Left renal pelvis (tissue), 4 donors: ENCODE data around the gene CASKIN2. TPM values are rescaled to one million over a fixed set of nuclear protein-coding genes. Genes with fewer than 3 reads are reported as not detected.
A peak's percentile ranks its signal among the peaks of the same experiment; 100 is the strongest.

ENCODE experiments used
- DNase-seq, 4 donors: peaks; one replicate each; pipeline ENCODE4 v3.0.0-alpha.2; 2013; ENCODE audit warnings: low read depth in 4 of 4, low spot score in 3 of 4
- polyA plus RNA-seq, 4 donors: library from polyadenylated mRNA; unstranded; fragments of 120-200 nt; gene quantifications; one replicate each; pipeline ENCODE4 v1.2.1, GENCODE V29; 2013; ENCODE audit not compliant: insufficient read length in 4 of 4

Gene CASKIN2
- polyA plus RNA-seq, 4 donors: 22.5 to 34.6 (median 30.5) TPM

DNA sequence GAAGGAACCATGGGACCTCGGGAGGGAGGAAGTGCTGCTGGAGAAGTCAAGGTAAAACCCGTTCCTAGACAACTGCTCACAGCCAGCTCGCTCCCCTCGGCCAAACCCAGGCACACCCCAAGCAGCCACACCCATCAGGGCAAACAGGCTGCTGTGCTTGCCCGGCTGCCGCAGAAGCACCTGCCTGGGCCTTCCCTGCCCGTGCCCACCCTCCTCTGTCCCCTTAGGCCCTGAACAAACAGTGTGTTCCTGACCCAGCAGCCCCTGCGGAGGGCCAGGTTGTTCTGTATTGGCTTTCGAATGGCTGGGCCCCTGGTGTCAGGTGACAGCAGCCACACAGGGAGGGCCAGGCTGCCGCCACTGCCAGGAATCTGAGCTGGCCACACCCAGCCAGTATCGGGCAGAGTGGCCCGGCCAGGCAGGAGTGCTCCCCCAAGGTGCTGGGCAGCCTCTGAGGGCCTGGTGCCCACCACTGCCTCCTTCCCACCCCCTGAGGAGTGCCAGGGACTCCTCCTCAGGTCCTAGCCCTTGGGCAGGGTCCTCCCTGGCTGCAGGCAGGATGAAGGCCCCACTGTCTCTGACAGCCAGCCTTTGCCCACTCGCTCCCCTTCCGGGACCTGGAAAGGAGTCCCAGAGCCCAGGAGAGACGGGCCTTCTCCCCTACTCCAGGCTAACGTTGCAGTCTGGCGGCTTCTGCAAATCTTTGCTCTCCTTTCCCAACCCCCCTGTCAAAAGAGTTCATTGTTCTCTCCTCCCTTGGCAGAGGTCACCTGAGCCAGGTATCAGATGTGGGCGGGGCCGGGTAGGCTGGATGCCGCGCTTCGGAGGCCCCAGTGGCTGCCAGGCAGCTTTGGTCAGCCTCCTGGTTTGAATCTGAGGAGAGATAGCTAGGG, 34.2 kb upstream of the CASKIN2 start:
- DNase-seq: peak in 1 of 4 donors; percentile 73

DNA sequence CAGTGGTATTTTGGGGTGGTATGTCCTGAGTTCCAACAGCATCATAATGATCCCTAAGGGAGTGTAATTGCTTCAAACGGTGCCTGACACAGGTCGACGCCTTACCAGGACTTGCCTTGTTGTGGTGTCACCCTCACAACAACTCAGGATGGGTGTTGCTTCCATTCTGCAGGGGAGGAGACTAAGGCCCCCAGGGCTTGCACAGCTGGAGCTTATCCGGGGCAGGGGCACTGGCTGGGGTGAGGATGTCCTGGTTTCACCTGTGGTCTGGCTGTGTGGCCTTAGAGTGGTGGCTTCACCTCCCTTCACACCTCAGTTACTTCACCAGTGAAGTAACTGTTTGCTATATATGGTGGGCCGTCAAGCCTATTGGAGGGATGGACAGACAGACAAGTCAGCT, 33.5 kb upstream of the CASKIN2 start:
- DNase-seq: no peak

DNA sequence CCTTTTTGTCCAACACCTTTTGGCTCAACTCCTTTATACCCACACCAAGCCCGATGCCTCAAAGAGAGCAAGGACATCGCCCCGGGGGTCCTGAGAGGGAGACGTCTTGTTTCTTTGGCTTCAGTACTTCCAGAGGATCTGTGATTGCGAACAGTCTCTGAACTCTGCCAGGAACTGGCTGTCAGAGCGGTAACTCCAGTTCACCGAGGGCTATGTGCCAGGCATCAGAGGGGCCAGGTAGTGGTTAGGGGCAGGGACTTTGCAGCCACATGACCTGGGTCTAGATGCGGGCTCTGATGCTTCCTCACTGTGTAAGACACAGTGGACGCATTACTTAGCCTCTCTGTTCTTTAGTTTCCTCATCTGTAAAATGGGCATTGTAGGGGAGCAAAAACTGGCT, 31.8 kb upstream of the CASKIN2 start:
- no peak for DNase-seq

DNA sequence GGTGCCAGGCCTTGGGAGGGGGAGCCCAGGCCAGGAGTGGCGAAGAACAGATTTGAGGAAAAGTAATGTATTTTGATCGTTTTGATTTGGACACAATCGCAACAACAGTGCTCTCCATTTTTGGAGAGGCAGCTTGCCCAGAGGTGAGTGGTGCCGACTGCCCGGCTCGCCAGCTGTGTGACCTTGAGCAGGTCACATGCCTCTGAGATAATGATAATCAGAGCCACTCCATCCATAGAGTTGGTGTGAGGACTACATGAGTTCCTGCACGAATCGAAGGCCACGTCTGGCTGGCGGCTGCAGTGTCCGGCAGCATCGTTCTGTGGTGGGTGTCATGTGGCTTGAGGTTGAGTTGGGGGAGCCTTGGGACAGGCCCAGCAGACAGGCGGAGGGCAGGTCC, 30.8 kb upstream of the CASKIN2 start:
- no peak for DNase-seq

DNA sequence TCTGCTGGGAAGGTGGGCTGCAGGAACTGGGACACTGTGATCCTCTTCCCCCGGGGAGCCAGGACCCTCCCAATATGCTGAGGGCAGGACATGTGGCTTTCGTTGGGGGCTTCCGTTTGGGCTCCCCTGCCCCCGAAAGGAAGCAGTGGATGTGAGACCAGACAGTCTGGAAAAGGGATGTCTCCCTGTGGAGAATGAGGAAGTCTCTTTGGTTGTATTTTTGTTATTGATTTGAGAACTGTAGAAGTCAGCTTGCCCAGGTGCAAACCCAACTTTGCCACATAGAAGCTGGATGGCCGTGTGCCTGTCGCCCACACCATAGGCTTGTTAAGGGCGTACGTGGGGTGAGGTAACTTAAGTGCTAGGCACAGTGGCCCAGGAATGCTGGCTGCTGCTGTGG, 28.9 kb upstream of the CASKIN2 start:
- no peak for DNase-seq

DNA sequence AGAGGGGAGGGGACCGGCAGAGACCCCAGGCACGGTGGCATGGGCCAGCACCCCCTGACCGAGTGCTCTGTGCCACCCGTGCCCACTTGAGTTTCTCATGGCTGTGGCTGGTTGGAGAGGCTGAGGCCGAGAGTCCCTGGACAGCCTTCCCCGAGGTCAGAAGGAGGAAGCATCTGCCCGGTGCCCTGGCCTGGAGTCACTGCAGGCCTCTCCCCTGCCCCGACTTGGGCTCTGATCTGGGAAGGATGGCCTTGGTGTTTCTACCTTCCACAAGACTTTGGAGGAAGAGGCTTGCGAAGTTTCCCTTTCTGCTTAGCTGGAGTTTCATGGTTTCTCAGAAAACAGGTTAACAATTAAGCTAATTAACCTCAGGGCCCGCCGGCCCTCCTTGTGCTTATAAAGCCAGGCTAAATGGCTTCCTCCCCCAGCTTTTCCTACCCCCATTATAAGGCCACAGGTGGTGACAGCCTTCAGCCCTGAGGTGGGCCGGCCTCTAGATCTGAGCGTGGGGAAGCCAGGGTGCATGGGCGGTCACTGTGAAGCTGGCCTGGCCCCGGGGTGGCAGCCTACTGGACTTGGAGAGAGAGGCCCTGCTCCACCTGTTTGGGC, 27.5 kb upstream of the CASKIN2 start:
- DNase-seq: no peak

DNA sequence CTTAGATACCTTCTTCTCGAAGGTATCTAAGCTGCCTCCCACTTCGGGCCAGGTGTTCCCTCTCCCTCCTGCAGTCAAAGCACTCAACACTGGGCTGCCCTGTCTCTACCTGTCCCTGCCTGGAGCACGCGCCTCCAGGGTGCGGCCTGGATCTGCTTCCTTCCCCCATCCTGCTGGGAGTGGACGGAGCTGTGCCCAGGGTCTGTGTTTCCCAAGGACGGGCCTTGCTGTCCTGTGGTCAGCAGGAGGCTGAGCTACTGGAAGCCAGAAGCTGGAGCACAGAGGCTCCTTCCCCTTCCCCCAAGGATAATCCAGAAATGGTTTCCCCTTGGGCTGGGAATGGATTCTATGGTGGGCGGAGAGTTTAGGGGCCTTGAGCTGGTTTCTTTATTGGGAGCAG, 26.9 kb upstream of the CASKIN2 start:
- DNase-seq: no peak

DNA sequence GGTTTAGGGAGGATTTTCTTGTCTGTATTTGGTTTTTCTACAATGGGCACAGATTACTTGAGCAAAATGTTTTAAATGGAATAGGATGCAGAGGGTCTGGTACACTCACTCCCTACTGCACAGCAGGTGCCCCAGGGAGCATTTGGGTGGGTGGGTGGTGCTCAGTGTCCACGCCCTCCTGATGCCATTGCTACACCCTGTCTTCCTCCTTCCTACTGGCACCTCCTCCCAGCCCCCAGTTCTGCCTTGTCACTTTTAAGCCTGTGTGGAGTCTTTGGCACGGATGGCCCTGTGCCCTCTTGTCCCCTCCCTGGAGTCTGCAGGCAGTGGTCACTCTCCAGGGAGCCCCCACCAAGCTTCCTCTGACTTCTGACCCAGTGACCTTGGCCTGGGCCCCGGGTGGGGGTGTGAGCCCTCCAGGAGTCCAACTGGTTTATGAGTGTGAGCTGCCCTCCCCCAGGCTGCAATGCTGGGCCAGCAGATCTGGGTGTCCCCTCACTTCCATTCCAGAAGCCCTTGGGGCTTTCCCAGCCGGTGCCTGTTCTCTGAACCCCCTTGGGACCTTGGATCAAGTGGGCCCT, 25.7 kb upstream of the CASKIN2 start:
- DNase-seq: no peak

DNA sequence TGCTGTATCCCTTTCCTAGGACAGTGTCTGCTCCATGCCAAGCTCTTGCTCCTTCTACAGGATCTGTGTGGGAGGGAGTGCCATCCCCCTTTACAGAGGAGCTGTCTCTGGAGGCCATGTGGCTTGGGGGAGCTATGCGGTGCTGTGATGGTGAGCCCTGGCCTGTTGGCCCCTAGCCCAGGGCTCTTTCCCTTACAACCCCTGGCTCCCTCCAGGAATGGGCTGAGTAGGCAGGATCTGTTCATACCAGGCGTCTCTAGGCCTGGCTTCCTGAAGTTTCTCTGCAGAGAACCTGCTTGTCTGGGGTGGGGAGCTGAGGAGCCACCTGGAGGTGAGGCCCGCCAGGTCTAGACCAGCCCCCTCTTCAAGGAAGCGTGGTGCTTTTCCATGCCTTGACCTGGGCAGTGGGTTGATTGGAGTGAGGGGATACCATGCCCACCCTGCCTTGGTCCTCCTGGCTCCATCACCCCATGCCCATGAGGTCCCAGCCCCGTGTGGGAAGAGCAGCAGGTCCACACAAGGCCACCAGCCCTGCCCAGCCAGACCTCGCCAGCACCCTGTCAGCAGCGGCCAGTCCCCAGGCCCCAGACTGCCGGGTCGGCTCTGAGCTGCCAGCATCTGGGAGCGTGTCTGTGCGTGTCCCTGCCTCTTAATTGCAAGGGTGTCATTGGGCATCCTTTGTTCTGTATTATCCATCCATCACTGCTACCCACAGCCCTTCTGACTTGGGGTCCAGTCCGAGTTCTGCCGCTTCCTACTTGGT, 24.8 kb upstream of the CASKIN2 start:
- DNase-seq: no peak

DNA sequence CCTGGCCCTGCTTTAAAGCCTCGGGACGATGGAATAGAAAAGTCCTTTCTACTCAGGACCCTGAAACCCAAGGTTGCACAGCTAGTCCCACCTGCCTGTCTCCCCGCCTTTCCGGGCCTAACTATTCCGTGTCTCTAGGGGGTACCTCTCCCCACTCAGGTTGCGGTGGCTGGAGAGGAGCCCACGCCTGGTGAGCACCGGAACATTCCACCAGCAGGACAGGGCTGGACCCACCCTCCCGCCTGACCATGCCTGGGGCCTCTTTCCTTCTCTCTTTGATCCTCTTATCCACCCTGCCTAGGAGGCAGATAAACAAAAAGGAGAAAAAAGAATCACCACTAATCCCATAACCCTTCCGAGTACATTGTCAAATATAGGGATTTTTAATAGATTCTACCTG, 21.0 kb upstream of the CASKIN2 start:
- no peak for DNase-seq

DNA sequence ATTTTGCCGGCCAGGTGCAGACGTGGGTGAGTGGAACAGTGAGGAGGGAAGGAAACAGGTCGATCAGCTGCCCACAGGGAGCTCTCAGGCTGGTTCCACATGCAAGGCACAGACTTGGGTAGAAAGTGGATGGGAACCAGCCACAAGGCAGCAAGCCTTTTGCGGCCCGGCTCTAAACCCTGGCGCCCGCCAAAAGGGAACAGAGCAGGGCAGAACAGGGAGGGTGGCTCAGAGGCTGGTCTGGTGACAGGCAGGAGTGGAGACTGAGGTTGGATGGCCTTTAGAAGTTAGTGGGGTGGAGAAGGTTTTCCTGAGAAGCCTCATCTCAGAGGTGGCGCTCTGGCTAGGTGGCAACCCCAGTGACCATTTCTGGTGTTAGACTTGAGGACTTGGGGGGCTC, 20.5 kb upstream of the CASKIN2 start:
- DNase-seq: no peak

DNA sequence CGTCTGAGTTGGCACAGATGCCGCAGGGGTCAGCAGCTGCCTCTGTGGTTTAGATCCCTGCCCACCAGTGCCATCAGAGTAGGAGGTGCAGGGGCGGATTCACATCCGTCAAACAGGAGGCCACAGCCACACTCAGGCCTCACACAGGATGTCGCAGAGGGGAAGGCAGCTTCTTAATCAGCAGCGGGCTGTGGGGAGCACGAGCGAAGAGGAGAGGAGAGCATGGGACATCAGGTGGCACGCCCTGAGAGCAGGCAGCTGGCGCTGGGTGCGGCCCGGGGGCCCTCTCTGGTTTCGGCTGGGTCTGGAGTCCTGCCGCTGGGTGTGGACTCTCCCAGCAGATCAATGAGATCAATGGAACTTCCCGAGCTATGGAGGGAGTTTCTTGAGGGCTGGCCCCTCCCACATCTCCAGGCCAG, 19.8 kb upstream of the CASKIN2 start:
- DNase-seq: no peak

DNA sequence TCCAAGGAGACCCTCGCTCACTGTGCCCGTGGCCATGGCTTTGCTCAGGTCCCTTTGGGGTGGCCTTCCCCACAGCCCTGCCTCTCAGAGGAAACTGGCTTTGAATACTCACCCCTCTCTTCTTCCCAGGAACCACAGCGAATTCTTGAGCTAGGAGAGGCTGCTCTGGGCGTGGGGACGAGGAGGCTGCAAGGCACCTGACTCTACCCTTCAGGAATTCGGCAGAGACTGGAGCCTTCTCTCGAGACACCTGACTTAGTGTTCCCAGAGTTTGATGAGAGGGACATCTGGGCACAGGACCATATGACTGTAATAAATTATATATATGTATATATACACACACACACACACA, 16.4 kb upstream of the CASKIN2 start:
- no peak for DNase-seq

DNA sequence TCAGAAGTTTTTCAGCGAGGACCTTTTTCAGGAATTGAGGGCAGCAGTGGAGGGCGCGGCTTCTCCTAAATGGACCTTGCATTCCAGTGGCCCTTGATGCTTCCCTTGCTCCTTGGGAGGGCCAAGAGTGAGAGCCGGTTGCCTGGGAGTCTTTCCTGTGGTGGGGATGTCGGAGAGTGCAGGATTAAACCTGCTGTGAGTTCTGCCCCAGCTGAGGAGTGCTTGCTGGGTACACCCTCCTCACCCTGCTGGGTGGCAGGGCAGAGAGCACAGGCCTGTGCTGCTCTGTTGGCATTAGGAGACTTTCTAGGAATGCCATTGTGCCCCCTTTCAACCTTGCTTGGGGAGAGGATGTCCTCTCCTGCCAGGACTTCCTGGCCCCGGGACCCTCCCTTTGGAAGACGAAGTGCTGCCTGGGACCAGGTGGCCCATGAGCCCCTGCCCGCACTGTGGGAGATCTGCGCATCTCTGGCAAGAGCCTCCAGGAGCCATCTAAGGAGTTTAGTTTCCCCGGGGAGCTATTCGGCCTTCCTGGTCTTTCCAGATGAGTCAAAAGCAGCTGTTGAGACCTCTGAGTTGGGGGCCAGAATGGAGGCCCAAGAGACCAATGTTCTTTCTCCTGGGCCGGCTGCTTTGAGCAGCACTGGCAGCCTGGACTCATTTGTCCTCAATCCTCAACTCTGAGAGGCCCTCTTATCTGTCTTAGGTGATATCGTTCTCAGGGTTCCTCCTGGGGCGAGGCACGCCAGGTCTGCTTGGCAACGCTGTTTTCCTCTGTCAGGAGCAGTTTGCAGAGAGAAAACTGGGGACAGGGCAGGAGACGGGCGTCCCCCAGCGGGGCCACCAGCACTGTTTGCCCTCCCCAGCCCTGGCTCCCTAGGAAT, 15.7 kb upstream of the CASKIN2 start:
- DNase-seq: no peak

DNA sequence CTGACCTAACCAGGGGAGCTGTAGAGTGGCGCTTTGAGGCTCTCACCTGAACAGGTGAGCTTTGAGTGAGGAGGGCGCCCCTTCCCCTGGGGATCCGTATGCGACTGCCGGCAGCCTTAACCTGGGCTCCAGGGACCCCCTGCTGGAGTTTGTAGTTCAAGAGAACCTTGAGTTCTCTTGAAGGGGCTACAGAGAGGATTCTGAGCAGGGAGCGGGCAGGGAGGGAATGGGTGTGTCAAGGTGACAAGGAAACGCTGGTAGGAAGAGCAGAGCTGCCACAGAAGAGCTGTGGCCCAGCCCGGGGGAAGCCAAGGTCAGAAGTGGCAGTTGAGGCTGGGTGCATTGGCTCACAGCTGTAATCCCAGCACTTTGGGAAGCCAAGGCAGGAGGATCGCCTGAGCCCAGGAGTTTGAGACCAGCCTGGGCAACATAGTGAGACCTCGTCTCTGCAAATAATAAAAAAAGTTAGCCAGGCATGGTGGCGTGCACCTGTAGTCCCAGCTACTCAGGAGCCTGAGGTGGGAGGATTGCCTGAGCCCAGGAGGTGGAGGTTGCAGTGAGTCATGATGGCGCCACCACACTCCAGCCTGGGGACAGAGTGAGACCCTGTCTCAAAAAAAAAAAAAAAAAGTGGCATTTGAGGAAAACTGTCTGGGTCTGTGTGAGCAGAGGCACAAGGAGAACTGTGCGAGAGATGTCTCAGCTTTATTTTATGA, 11.4 kb upstream of the CASKIN2 start:
- DNase-seq: no peak

DNA sequence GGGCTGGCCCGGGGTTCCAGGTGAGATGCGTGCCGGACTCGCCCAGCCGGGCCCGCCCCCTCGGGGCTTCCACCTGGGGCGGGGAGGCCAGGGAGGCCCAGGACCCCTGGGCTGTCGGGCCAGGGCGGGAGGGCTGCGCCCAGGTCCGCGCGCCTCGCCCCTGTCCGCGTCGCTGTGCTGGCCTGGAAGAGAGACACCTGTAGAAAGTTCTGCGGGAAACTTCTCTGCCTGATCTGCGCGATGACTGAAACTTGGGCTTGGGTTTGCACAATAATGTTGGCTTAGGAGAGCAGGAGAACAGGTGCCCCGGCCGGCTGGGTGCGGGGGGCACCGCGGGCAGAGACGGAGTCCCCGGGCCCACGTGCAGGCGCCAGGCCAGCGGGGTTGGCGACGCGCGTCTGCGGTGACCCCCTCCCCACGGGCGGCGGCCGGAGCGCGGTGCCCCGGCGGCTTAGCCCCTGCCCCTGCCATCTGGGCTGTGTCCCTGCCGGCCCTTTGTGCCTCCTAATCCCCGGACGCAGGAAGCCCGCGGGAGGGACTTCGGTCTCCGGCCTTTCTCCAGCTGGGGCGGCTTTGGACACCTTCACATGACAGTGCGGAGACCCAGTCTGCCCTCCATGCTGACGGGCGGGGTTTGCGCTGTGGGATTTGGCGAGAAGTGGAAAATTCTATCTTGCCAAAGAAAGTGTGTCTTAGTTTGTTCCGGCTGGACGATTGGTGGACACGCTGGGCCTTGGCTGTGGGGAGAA, 10.6 kb upstream of the CASKIN2 start:
- no peak for DNase-seq

DNA sequence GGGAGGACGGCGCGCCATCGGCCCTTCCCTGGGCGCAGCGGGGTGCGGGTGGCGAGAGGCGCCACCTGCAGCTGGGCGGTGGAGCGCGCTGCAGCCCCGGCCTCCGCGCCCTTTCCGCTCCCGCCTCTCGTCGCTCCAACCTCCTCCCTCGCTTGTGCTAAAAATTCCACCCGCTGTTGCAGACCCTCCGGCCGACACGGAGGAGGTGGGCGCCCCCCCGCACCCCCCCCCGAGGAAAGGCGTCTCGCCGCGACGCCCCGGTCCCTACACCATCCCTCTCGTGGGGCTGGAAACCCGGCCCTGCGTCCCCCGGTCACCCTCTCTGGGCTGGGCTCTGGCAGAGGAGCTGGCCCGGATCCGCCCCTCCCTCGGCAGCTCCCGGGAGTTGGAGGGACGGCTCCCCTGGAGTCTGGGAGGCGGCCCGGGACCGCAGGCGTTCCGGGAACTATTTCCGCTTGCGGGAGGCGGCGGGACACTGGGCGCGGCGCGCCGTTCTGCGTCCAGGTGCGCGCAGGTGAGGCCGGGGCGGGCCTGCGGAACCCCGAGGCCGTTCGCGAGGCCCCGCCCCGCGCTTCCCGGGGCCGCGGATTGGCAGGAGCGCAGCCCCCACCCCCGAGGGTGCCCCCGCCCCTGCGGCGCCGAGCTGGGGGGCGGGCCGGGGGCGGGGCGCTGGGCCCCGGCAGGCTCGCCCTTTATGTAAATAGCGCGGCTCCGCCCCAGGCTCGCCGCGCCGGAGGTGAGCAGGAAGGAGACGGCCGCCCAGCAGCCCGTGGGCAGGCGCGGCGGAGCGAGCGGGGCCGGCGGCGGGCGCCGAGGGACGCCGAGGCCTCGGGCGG, 9.9 kb upstream of the CASKIN2 start, which contains the start of gene LLGL2:
LLGL2 (plus strand) TSS at position 728 of the 836 bp plus-strand sequence. CDS start 17,730 bp downstream, outside the sequence.
- DNase-seq: peak in 3 of 4 donors; percentile 74 to 80 (median 80)
